GOT3 (cell line): ENCODE measurements around the gene IL17C.

ENCODE experiments used
- DNase-seq: peaks from one replicate; lab custom pipeline; 2025; ENCODE audit warnings: mixed read lengths; lab: John Stamatoyannopoulos, UW

The IL17C gene

DNA sequence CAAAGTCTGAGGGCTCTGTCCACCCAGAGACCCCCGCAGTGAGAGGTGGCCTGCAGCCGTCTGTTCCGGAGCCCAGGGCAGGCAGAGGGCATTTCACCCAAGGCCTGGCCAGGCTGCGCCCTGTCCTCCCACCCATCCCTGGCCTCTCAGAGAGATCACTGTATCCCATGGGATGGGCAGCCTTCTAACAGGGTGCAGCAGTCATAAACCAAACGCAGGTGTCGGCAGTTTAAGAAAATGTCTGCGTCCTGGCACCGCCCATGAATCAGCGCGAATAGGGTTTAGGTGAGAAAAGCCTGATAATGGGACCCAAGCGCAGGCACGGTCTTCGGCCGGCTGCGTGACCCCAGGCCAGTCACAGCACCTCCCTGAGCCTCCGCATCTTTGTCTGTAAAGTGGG, 7.1 kb downstream of the IL17C start:
- DNase-seq = no peak

DNA sequence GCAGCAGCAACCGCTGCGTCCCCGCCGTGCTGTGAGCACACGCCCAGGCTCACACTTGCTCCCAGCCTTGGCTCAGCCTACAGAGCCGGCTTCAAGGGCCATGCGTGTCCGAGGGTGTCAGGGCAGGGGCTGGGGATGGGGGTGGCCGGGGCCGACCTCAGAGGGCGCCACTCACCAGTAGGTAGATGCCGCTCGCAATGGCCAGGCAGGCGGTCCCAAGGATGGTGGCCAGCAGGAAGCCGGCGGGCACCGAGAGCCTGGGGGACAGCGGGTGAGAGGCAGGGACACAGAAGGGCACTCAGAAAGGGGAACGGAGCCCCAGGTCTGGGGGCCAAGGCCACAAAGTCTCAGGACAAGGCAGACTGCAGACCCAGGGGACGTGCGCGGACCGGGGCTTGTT, 7.6 kb downstream of the IL17C start:
- no peak for DNase-seq

DNA sequence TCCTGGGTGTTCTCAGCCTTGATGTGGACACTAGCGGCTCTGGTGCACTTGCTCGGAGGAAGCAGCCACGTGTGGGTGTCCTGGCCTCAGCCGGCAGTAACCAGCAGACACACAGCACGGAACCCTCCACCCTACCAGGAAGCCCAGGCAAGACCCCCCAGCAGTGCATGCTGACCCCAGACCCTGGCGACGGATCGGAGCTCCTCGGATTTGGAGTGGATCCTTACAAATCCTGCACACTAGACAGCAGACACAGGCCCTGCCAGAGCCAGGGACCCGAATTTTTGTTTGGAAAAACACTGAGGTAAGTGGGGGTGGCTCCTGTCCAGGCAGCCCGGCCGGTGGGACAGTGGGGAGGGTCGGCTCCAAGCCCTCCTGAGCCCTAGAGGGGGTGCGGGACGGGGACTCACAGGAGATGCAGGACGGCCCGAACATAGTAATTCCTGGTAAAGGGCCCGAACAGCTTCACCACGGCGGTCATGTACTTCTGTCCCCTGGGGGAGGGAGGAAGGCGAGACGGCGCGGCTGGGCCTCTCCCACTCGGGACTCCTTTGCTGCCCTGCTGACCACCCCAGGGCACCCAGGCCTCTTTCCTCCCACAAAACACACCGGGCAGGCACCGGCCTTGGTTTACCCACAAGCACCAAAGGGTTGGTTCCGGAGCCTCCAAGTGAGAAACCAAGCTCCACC, 8.1 kb downstream of the IL17C start:
- no peak for DNase-seq

DNA sequence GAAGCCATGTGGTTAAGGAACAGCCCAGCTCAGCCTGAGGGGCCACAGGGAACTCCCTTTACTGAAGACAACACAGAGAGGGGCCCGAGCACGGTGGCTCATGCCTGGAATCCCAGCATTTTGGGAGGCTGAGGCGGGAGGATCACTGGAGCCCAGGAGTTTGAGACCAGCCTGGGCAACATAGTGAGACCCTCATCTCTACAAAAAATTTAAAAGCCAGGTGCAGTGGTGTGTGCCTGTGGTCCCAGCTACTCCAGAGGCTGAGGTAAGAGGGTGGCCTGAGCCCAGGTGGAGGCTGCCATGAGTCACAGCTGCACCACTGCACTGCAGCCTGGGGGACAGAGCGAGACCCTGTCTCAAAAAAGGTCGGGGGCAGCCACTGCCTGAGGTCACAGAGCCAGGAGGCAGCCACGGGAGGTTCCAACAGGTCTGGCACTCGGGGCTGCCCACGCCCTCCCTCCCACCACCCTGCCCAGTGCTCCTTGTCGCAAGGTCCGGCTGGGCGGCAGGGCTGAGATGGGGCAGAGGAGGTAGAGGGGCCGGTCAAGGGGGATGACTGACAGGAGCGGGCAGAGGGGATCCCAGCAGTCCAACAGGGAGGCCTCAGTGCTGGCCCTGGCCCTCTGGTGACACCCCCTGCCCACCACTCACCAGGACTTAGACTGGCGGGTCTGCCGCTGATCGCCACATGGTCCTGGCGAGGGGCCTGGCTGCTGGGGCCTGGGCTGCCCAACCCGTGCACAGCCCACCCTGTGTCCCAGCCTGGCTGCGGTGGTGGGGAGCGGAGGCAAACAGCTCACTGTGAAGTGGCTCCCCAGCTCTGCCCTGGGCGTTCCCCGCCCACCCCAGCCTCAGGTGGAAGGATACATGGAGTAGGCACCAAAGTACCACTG, 9.1 kb downstream of the IL17C start:
- DNase-seq = no peak

- DNase-seq = no peak
These were observed 11.0 kb downstream of the IL17C start for GRCh38 chr16:88649195-88649923.

DNA sequence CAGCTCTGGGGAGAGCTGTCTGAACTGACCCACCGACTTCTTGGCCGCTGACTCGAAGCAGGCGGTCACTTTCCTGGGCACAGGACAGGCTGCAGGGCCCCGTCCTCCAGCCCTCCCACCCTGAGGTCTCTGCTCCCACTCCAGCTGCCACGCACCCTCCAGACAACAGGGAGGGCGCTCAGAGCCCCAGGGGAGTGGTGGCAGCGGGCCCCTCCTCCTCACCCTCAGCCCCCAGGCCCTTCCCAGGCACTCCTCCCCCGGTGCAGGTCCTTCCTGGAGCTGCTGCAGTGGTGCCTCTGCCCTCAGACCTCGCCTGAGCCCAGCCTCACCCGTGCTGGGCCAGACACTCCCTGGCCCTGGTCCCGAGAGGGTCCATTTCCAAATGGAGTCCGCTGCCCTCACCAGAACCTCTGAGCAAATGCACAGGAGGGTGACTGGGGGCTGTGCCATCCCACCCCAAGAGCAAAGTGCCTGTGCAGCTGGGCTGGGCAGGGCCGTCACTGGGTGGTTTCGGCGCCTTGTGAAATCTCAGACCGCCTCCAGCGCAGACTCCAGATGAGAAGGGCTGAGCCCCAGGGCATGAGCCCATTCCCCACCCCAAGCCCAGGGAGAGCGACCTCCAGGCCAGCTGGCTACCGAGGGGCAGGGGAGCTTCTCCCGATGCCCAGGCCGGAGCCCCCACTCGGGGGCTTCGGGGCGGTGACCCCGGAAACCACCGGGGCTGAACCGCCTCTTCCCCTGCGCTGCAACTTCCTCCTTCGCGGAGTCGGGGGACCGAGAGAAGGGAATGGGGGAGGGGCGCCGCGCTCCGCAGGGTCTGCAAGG, 11.8 kb downstream of the IL17C start:
- no peak for DNase-seq

DNA sequence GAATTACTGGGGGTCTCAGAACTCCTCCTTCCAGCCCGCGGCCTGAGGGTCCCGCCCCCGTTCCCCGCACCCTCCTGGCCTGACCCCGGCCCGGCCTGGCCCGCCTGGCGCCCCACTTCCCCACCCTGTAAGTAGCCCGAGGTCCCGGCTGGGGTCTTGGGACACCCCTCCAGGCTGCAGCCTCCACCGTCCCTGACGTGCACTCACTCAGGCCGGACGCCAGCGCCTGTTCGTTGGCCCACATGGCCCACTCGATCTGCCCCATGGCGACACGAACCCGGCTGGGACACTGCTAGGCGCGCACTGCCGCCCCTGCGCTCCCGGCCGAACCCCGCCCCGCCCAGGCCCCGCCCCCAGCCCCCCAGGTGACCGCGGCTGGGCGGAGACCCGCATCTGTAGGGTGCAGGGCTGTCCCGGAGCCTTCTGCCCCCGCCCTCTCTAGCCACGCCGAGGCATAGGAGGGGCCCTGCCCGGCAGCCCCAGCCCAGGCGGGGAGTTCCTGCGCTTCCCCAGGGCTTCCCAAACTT, 12.4 kb downstream of the IL17C start, which contains the start of gene CYBA:
TSS of gene CYBA (minus strand) at position 305 of the 527 bp plus-strand sequence. CDS start at position 265, 40 bp downstream.
- peak; percentile 23 for DNase-seq

- DNase-seq = no peak
These were observed 13.1 kb downstream of the IL17C start for GRCh38 chr16:88651276-88651988.

- no peak for DNase-seq
These were observed 13.8 kb downstream of the IL17C start for GRCh38 chr16:88651989-88652761.

DNA sequence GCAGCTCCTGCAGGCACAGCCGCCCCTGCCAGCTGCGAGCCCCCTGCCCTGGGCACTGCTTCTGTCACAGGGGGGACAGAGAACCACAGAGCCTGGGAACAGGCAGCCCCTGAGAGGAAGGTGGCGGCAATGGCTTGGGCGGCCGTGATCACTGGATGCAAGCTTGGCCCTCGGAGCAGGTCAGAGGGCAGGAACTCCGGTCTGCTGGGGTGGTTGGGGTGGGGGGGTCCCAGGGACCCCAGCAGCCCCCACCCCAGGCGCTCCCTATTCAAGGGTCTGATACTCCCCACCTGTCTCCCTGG, 14.3 kb downstream of the IL17C start:
- no peak for DNase-seq

DNA sequence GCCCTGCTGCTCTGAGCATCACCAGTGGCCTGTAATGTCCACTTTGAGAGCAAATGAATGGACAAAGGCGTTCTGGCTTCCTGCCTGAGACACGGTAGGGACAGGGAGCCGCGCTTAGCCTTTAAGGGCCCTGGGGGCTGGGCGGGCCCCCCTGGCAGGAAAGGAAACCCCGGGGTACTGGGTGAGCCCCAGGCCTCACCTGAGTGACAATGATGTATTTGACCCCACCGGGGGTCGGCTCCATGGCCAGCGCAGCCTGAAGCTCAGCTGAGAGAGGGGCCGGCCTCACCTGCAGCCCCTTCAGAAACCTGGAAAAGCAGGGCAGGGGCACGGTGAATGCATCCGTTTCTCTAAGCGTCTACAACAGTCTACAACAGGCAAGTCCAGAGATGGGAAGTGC, 14.7 kb downstream of the IL17C start:
- no peak for DNase-seq

DNA sequence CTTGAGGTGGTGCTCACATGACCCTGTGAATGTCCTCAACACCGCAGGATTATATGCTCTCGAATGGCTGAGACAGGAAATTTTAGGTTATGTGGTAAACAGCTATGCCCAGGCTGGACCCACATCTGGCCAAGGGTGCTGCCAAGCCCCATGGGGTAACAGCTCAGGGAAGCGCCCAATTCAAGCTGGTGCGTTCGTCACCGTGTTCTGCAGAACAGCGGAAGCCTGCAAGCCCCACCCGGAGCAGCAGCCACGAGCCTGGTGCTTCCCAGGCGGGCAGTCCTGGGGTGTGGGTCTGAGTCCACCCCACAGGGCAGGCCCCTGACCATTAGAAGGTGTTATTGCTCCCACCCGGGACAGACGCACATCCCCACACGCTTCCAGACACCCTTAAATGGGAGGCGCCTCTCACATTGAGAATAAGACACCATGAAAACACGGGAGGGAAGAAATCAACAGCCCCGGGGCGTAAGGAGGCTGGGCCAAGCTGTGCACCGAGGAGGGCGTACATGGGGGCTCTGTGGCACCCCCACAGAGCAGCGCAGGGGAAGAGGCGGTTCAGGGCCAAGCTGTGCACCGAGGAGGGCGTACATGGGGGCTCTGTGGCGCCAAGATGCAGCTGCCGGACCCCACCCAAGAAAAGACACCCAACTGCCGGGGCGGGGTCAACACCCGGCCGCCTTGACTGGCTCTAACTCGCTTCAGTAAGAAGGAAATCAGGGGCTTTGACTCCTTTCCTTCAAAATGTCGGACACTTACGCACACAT, 15.4 kb downstream of the IL17C start:
- DNase-seq = no peak

GRCh38 chr16:88654363-88655052, 16.1 kb downstream of the IL17C start:
- no peak for DNase-seq

GRCh38 chr16:88655053-88655732, 16.8 kb downstream of the IL17C start:
- DNase-seq = no peak

GRCh38 chr16:88655733-88656281, 17.4 kb downstream of the IL17C start:
- no peak for DNase-seq

DNA sequence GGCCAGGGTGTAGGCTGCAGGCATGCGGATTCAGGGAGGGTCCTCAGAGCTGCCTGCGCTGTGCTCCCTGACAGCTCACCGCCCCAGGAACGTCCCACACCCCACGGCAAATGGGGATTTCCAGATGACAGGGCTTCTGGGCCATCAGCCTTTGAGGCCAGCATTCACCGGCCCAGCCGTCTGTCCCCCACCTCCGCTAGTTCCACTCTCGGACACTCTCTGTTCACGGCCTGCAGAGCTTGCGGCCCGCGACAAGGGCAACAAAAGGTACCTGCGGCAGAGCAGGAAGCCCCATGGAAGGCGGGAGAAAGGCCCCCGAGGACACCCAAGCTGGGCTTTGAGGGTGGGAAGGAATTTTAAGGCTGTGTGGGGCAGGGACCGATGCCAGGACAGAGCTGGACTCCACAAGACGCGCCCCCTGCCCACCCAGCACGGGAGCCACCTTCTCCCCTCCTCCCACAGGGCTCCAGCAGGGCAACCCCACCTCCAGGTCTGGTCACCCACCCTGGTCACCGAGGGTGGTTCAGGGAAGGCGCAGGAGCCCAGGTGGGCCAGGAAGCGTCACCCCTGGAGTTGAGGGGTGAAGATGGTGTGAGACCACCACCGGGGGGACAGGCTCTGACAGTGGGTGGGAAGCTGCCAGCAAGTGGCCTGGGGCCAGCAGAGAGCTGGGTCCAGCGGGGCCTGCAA, 18.1 kb downstream of the IL17C start:
- no peak for DNase-seq

DNA sequence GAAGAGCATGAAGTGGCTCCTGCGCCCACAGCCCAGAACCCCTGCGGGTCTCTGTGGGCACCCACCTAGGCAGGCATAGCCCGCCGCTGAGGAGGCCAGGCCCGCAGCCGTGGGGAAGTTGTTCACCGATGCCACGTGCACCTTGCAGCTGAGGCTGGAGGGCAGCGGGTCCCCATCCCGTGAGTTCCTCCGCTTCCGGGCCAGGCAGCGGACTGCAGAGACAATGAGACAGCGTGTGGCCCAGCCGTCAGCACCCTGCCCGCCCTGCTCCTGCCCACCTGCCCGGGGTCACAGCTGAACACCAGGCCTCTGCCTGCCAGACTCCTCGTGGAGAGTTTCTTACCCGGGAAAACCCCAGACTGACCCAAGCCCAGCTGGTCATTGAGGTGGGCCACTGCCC, 19.0 kb downstream of the IL17C start:
- DNase-seq = no peak
